Tibial artery (tissue), 4 donors: ENCODE measurements around the gene WDR48.

Experiments used
- DNase-seq, 2 donors: peaks; one replicate each; pipeline ENCODE4 v3.0.0-alpha.2; 2019
- H3K27ac ChIP-seq, 2 donors: fragments of 200-600 bp; sonication (generic) in 1 of 2; 1 replicate in 1 of 2; 2 replicates in 1 of 2; pipeline ENCODE4 v1.5.1; 2018 to 2019; ENCODE audit warnings: mild to moderate bottlenecking in 1 of 2
- H3K27me3 ChIP-seq, 2 donors: fragments of 200-600 bp; sonication (generic) in 1 of 2; one replicate each; pipeline versions ENCODE4 v1.5.1 to v1.6.0; 2016 to 2019
- H3K36me3 ChIP-seq, 3 donors: fragments of 200-600 bp; sonication (generic) in 2 of 3; one replicate each; pipeline ENCODE4 v1.5.1; 2016 to 2019; ENCODE audit warnings: mild to moderate bottlenecking in 2 of 3
- H3K4me1 ChIP-seq, 4 donors: fragments of 200-600 bp; sonication (generic) in 2 of 4; 1 replicate in 3 of 4; 2 replicates in 1 of 4; pipeline ENCODE4 v1.5.1; 2016 to 2019
- H3K4me3 ChIP-seq, 2 donors: fragments of 200-600 bp; sonication (generic) in 1 of 2; 1 replicate in 1 of 2; 2 replicates in 1 of 2; pipeline ENCODE4 v1.5.1; 2018 to 2019; ENCODE audit warnings: mild to moderate bottlenecking in 2 of 2
- H3K9me3 ChIP-seq, 3 donors: fragments of 200-600 bp; sonication (generic) in 1 of 3; one replicate each; pipeline ENCODE4 v1.5.1; 2016 to 2019
- intact Hi-C: fragments of 100-400 bp; cut with DNase I; formaldehyde crosslinking; loops from one replicate; pipeline ENCODE4 v1.15.0; 2023; ENCODE audit warnings: low total_unique reads
- TF ChIP-seq, protein P1 (sequence below), 2 experiments: fragments of 200-600 bp in 1 of 2; fragments of 450-650 bp in 1 of 2; IDR thresholded peaks; one replicate each; pipeline ENCODE4 v1.5.1; 2017 to 2019; ENCODE audit warnings: antibody characterized with exemption in 2 of 2, mild to moderate bottlenecking in 1 of 2, moderate library complexity in 1 of 2

WDR48 gene

DNA sequence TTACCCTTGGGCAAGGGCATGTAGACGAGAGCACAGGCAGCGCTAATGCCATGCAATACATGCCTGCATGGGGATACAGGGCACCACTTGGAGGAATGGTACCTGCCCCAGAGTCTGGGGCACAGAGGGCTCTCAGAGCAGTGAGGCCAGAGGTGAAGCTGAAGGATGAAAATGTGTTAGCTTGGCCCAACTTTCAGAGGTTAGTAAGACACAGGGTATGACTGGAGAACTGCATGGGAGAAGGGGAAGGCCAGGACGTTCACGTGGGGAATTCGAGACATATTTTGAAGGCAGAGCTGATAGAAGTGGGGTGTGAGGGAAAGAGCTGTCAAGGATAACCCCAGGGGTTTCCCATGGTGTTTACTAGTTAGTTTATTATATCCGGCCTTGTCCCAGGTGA is 82.0 kb downstream of the WDR48 start:
- intact Hi-C loops, result no loop called here
- peak in 1 of 2 donors; percentile 11 for DNase-seq
- Histone ChIP-seq H3K27ac (no peak overlapping the region), H3K9me3 (no peaks in the 10 kb centered on the region), H3K4me1 (peaks cover 0 to 8% (median 5%) of the 10 kb centered on the region in 4 donors), H3K36me3 (peaks cover 0 to 53% (median 8%) of the 10 kb centered on the region in 3 donors), H3K27me3 (no peaks in the 10 kb centered on the region), H3K4me3 (no peak overlapping the region)
- TF ChIP-seq, protein P1, sequence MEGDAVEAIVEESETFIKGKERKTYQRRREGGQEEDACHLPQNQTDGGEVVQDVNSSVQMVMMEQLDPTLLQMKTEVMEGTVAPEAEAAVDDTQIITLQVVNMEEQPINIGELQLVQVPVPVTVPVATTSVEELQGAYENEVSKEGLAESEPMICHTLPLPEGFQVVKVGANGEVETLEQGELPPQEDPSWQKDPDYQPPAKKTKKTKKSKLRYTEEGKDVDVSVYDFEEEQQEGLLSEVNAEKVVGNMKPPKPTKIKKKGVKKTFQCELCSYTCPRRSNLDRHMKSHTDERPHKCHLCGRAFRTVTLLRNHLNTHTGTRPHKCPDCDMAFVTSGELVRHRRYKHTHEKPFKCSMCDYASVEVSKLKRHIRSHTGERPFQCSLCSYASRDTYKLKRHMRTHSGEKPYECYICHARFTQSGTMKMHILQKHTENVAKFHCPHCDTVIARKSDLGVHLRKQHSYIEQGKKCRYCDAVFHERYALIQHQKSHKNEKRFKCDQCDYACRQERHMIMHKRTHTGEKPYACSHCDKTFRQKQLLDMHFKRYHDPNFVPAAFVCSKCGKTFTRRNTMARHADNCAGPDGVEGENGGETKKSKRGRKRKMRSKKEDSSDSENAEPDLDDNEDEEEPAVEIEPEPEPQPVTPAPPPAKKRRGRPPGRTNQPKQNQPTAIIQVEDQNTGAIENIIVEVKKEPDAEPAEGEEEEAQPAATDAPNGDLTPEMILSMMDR (IDR thresholded peaks at IDR 0.05), result no peak

DNA sequence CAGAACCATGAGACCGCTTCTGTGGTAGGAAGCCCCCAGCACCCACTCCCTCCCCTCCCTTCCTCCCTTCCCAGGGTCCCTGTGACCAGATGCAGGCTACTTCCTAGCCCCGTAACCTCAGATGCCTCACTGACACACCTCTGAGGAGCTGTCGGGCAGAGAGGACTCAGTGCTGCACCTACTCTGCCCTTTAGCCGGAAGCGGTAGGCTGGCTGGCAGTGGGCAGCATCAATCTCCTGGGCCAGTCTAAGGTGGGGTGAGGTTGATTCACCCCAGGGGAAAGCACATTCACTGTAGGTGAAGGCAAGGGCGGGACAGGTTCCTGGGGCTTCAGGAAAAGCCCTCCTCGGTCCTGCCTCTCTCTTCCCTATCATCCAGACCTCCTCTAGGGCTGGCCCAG is 82.5 kb downstream of the WDR48 start:
- peak in 1 of 2 donors; percentile 8 for DNase-seq
- Histone ChIP-seq H3K4me1 (peaks cover 0 to 13% (median 8%) of the 10 kb centered on the region in 4 donors), H3K36me3 (peaks cover 0 to 53% (median 8%) of the 10 kb centered on the region in 3 donors), H3K27ac (no peak overlapping the region), H3K9me3 (no peaks in the 10 kb centered on the region), H3K27me3 (no peaks in the 10 kb centered on the region), H3K4me3 (no peak overlapping the region)
- TF ChIP-seq, protein P1 (IDR thresholded peaks at IDR 0.05), result no peak
- intact Hi-C loops, result no loop called here

DNA sequence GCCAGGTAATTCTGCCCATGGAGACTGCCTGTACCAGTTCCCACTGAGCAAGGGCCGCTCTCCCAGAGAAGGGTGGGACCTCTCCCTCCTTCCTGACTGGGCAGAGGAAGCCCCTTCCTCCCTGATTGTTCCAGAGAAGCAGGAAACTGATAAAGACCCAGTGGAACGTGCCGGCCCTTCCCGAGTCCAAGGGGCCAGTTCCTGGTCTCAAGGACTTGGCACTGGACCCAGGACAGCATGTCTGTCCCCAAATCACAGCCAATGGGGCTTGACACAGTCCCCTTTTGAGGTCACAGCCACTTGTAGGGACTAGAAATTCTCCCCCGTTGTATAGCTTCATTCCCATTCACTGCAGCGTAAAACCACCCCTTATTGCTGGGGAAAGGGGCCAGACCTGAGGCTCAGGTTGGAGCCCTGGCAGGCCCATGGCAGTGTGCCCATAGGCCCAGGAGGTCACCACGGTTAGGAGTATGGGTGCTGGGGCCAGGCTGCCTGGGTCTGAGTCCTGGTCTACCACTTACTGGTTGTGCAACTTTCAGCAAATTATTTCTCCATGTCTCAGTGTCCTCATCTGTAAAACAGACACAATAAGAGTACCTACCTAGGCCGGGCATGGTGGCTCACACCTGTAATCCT is 83.5 kb downstream of the WDR48 start:
- DNase-seq, result peak in 1 of 2 donors; percentile 17
- TF ChIP-seq, protein P1 (IDR thresholded peaks at IDR 0.05), result no peak
- intact Hi-C loops, result no loop called here
- Histone ChIP-seq H3K27ac (no peak overlapping the region), H3K4me3 (no peak overlapping the region), H3K36me3 (peaks cover 0 to 53% (median 11%) of the 10 kb centered on the region in 3 donors), H3K4me1 (peaks cover 0 to 22% (median 15%) of the 10 kb centered on the region in 4 donors), H3K9me3 (no peaks in the 10 kb centered on the region), H3K27me3 (no peaks in the 10 kb centered on the region)

DNA sequence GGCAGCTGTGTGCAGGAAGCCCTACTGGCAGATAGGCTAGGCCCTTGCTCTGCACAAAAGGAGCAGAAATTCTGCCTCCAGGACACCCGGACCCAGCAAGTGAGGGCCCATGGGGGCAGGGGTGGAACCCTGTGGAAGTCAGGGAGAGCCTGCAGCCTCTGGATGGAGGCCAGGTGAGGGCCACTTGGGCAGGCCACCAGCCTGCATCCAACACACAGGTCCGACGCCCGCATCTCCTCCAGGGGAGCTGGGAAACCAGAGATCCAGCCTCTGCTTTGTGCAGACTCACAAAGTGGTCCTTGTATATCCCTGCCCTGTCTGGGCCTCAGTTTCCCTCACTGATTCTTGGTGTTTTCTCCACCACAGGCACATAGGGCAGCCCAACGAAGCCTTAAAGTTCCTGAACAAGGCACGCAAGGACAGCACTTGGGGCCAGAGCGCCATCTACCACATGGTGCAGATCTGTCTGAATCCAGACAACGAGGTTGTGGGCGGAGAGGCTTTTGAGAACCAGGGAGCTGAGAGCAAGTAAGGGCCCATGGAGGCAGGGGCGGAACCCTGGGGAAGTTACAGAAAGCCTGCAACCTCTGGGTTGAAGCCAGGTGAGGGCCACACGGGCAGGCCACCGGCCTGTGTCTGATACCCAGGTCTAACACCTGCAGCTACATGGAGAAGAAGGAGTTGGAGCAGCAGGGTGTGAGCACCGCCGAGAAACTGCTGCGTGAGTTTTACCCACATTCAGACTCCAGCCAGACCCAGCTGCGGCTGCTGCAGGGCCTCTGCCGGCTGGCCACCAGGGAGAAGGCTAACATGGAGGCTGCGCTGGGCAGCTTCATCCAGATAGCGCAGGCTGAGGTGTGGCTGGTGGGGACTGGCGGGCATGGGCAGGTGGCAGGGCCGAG is 85.0 kb downstream of the WDR48 start:
- Histone ChIP-seq H3K27ac (no peak overlapping the region), H3K27me3 (no peaks in the 10 kb centered on the region), H3K4me3 (no peak overlapping the region), H3K36me3 (peaks cover 0 to 62% (median 26%) of the 10 kb centered on the region in 3 donors), H3K4me1 (peaks cover 0 to 37% (median 28%) of the 10 kb centered on the region in 4 donors), H3K9me3 (no peaks in the 10 kb centered on the region)
- no peak for DNase-seq
- TF ChIP-seq, protein P1 (IDR thresholded peaks at IDR 0.05), result no peak
- intact Hi-C loops, result no loop called here

DNA sequence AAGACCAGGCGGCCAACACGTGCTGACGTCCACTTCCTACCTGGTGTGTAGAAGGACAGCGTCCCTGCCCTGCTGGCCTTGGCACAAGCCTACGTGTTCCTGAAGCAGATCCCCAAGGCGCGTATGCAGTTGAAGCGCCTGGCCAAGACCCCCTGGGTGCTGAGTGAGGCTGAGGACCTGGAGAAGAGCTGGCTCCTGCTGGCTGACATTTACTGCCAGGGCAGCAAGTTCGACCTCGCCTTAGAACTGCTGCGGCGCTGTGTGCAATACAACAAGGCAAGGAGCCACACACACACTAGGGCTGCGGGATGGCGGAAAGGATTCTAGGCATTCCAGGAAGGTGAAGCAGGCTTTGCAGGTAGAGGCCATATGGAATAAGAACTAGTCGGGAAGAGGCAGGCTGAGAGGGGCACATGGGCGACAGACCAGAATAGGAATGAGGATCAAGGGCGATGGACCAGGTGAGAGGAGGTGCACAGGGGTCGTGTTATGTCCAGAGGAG is 85.7 kb downstream of the WDR48 start:
- H3K9me3 ChIP-seq, result no peaks in the 10 kb centered on the region
- peaks cover 6 to 69% (median 33%) of the 10 kb centered on the region in 3 donors for H3K36me3 ChIP-seq
- H3K4me1 ChIP-seq, result peaks cover 0 to 44% (median 35%) of the 10 kb centered on the region in 4 donors
- DNase-seq, result peak in 1 of 2 donors; percentile 7
- H3K27me3 ChIP-seq, result no peaks in the 10 kb centered on the region
- H3K27ac ChIP-seq, result no peak overlapping the region
- intact Hi-C loops, result no loop called here
- no peak overlapping the region for H3K4me3 ChIP-seq
- TF ChIP-seq, protein P1 (IDR thresholded peaks at IDR 0.05), result no peak
